GM12873 (cell line): ENCODE data around the gene PARP12.

ENCODE experiments used
- TF ChIP-seq, protein P1 (sequence below): IDR thresholded peaks from 2 replicates; pipeline ENCODE4 v1.5.1; 2012; ENCODE audit warnings: low read depth, mild to moderate bottlenecking, moderate library complexity, low read length, control low read depth; ENCODE audit not compliant: insufficient read depth; ENCODE audit errors: missing control alignments

The PARP12 gene

DNA sequence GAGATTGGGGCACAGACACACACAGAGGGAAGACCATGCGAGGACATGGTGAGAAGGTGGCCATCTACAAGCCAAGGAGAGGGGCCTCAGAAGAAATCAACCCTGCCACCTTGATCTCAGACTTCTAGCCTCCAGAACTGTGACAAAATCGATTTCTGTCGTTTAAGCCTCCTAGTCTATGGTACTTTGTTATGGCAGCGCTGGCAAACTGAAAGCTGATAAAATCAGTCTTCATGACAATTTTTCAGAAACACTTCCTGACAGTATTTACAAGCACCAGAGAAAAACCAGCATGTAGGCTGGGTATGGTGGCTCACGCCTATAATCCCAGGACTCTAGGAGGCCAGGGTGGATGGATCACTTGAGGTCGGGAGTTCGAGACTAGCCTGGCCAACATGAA lies 4.2 kb downstream of the PARP12 start:
- TF ChIP-seq, protein P1, sequence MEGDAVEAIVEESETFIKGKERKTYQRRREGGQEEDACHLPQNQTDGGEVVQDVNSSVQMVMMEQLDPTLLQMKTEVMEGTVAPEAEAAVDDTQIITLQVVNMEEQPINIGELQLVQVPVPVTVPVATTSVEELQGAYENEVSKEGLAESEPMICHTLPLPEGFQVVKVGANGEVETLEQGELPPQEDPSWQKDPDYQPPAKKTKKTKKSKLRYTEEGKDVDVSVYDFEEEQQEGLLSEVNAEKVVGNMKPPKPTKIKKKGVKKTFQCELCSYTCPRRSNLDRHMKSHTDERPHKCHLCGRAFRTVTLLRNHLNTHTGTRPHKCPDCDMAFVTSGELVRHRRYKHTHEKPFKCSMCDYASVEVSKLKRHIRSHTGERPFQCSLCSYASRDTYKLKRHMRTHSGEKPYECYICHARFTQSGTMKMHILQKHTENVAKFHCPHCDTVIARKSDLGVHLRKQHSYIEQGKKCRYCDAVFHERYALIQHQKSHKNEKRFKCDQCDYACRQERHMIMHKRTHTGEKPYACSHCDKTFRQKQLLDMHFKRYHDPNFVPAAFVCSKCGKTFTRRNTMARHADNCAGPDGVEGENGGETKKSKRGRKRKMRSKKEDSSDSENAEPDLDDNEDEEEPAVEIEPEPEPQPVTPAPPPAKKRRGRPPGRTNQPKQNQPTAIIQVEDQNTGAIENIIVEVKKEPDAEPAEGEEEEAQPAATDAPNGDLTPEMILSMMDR, result no peak

DNA sequence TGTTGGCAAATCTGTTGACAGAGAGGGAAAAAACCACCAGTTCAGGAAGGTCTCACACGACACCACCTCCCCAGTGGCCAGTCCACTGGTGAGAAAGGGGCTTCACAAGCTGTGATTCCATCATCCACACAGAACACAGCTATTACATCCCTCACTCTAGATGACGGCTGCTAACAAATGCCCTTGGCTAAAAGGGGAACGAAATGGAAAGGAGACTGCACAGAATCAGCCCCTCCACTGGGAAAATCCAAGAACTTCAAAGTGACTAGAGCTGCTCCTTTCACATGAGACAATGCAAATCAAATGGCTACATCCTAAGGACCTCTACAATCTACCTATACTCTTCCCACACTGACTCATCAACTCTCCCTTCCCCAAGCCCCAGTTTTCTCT lies 5.6 kb downstream of the PARP12 start:
- TF ChIP-seq, protein P1, result no peak

DNA sequence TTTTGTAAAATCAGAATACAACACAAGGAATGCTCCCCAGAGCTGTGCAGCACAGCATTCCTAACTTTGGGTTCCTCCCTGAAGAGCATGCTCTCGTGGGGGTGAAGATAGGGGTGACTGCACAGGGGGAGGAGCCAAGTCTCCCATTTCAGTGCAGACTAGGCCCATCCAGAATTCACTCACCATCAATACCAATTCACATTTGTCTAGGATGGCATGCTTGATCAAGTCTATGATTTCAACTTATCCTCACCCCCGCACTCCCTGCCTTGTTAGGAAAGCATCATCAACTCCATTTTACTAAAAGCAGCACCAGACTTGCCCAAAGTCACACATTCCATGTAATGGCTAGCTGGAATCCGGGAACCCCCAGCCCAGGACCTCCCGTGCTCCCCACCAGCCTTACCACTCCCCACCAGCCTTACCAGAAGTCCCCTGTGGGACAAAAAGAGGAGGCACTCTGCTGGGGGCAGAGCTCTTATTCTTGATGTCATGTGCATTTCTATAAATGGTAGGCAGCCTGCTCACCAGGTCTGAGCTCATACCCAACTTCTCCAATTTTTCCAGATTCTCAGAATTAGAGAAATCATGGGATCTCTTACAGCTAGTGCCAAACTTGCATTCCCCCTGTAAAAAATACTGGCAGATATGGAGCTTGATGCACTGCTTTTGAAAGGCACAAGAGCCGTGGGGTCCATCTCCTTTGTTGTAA lies 6.2 kb downstream of the PARP12 start:
- TF ChIP-seq, protein P1, result no peak

DNA sequence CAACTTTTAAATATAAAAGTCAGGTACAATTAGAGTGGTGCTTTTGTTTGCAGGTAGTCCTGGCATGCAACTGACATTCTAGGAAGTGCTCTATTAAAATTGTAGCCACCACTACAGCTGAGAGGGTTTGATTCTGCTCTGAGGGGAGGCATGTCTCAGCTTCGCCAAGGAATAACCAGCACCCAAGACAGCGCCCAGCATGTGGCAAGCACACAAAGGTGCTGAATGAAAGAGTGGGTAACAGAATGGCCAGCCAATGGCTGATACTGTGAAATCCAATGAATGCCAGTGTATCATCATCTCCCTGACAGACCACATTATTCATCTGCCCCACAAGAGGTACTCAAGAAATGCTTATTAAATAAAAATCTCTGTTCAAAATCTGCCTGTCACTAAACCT lies 6.9 kb downstream of the PARP12 start:
- TF ChIP-seq, protein P1, result no peak

DNA sequence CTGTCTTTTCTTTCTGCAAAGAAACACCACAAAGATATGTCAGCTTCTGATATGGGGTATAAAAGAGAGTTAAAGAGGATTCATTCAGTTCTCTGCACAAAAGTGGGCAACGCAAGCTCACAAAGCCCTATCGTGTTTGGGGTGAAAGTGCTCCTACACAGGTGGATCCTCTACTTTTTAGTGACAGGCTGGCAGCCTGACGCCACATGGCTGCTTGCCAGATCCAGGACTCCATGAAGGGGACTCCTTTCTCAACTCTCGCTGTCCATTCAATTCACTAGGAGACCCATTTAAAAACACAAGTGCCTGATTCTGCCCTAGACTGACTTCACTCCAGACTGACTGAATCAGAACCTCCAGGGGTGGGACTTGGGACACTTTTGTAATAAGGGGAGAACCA lies 8.0 kb downstream of the PARP12 start:
- TF ChIP-seq, protein P1, result no peak

DNA sequence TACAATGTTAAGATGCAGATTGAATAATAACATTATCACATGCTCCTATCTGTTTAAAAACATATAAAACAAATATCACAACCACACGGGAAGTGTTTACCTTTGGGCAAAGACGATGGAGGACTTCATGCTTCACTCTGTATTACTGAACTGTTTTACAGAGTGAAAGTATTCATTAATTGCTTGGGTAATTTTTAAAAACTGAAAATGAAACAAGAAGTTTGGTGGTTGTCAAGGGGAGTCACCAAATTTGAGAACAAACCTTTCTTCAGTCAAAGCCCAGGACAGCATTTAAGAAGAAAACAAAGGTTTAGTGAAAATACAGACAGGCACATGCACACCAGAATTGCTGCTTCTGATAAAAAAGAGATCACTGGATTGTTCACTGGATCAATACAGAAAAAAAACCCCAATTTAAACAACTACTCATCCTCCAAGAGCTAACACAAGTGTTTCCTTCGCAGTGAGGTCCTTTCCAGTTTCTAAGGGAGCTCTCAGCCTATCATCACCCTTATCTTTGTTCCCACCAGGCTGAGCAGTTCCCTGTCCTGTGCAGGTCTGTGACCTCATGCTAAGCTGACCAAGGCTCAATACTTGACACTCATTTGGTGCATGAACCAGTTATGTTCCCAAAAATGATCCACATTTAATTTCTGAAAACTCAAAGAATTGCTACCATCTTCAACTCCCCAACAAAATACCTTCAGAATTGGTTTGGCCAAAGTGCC lies 8.8 kb downstream of the PARP12 start:
- TF ChIP-seq, protein P1, result no peak

DNA sequence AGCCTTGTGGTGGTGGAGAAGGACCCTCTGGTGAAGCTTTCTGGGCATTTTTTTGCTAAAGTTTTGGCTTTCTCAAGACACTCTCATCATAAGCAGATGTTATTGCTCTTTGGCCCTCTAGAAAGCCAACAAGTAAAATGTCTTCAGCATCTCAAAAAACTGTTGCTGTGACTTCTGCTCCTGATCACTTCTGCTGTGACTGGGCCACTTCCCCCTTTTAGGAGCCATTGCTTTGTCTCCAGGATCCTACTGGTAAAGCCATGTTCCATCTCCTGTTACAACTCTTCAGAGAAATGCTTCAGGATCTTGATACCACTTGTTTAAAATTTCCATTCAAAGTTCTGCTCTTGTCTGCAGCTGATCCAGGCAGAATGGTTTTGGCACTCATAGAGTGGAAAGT lies 10.9 kb downstream of the PARP12 start:
- TF ChIP-seq, protein P1, result no peak
